KMS-11 (cell line): ENCODE measurements around the gene KIF3B.
A peak's percentile ranks its signal among the peaks of the same experiment; 100 is the strongest.
"Not testable (repeated sequence)": the region's sequence is repeated elsewhere in the genome, so short reads cannot be mapped to it uniquely, and the experiment has no call there.

ENCODE experiments used
- H2AFZ ChIP-seq: fragments of 200-600 bp; sonication (generic); 2 replicates; pipeline ENCODE4 v1.6.1; 2016; ENCODE audit warnings: antibody characterized with exemption, mixed run types, low read depth
- H3K27ac ChIP-seq: fragments of 200-600 bp; sonication (generic); 2 replicates; pipeline ENCODE4 v1.6.1; 2016; ENCODE audit warnings: mild to moderate bottlenecking, mixed run types
- H3K27me3 ChIP-seq: fragments of 200-600 bp; sonication (generic); 2 replicates; pipeline ENCODE4 v1.6.1; 2017; ENCODE audit warnings: mild to moderate bottlenecking, low read depth, mixed run types, moderate library complexity; ENCODE audit not compliant: insufficient read depth
- H3K36me3 ChIP-seq: fragments of 200-600 bp; sonication (generic); 2 replicates; pipeline ENCODE4 v1.6.1; 2017; ENCODE audit warnings: mild to moderate bottlenecking, mixed run types; ENCODE audit not compliant: insufficient read depth
- H3K4me1 ChIP-seq: fragments of 200-600 bp; sonication (generic); 2 replicates; pipeline ENCODE4 v1.6.1; 2016; ENCODE audit warnings: mild to moderate bottlenecking, low read depth, mixed run types; ENCODE audit not compliant: poor library complexity, severe bottlenecking
- H3K4me2 ChIP-seq: fragments of 200-600 bp; sonication (generic); 2 replicates; pipeline ENCODE4 v1.7.0; 2016; ENCODE audit warnings: mild to moderate bottlenecking, mixed run types
- H3K4me3 ChIP-seq: fragments of 200-600 bp; sonication (generic); IDR thresholded peaks from 2 replicates; pipeline ENCODE4 v1.6.1; 2017; ENCODE audit warnings: low read depth, low read length, mixed read lengths; ENCODE audit not compliant: insufficient read depth
- H3K79me2 ChIP-seq: fragments of 200-600 bp; sonication (generic); 2 replicates; pipeline ENCODE4 v1.6.1; 2016; ENCODE audit warnings: low read depth, mixed run types; ENCODE audit not compliant: insufficient read depth
- H3K9ac ChIP-seq: fragments of 200-600 bp; sonication (generic); 2 replicates; pipeline ENCODE4 v1.6.1; 2016; ENCODE audit warnings: mild to moderate bottlenecking, mixed run types
- H4K20me1 ChIP-seq: fragments of 200-600 bp; sonication (generic); 2 replicates; pipeline ENCODE4 v1.6.1; 2016; ENCODE audit warnings: mild to moderate bottlenecking, mixed run types; ENCODE audit not compliant: insufficient read depth
- CTCF ChIP-seq: fragments of 200-600 bp; sonication (generic); conservative IDR thresholded peaks from 2 replicates; pipeline ENCODE4 v1.6.1; 2017; ENCODE audit warnings: low read depth, mild to moderate bottlenecking, antibody characterized with exemption, low read length, moderate library complexity, mixed read lengths

The KIF3B gene

GRCh38 chr20:32368323-32368722 lies 90.9 kb downstream of the KIF3B start:
- peaks cover 67% of the 10 kb centered on the region for H3K4me1 ChIP-seq
- H3K27me3 ChIP-seq, result no peaks in the 10 kb centered on the region
- H3K27ac ChIP-seq, result no peak overlapping the region
- no peaks in the 10 kb centered on the region for H3K36me3 ChIP-seq
- H4K20me1 ChIP-seq, result peaks cover 29% of the 10 kb centered on the region; the same call in 1 of the 2 replicates
- peaks cover 92% of the 10 kb centered on the region for H3K79me2 ChIP-seq
- no peak for TF ChIP-seq CTCF
- no peak overlapping the region; the same call in 1 of the 2 replicates for H3K4me2 ChIP-seq
- no peak overlapping the region for H2AFZ ChIP-seq
- no peak overlapping the region for H3K9ac ChIP-seq
- no peak overlapping the region for H3K4me3 ChIP-seq

- Histone ChIP-seq H4K20me1 (peaks cover 25% of the 10 kb centered on the region; the same call in 1 of the 2 replicates), H3K9ac (peak overlapping the region; percentile 18; the same call in 1 of the 2 replicates), H3K27ac (peak overlapping the region; percentile 41; the same call in 1 of the 2 replicates), H3K27me3 (no peaks in the 10 kb centered on the region), H3K4me3 (no peak overlapping the region), H3K36me3 (0 out of 2 replicates have a peak, but pooled peaks cover under 1% of the 10 kb centered on the region), H3K4me2 (peak overlapping the region; percentile 78), H2AFZ (no peak overlapping the region), H3K4me1 (peaks cover 62% of the 10 kb centered on the region), H3K79me2 (peaks cover 86% of the 10 kb centered on the region)
- no peak for TF ChIP-seq CTCF
These were observed 91.5 kb downstream of the KIF3B start for GRCh38 chr20:32368925-32369324.

GRCh38 chr20:32370897-32371296 lies 93.4 kb downstream of the KIF3B start:
- Histone ChIP-seq H3K79me2 (peaks cover 66% of the 10 kb centered on the region), H3K36me3 (0 out of 2 replicates have a peak, but pooled peaks cover 10% of the 10 kb centered on the region)

GRCh38 chr20:32378461-32378860 lies 101.0 kb downstream of the KIF3B start:
- H3K9ac ChIP-seq, result no peak overlapping the region
- H3K79me2 ChIP-seq, result peaks cover 19% of the 10 kb centered on the region; the same call in 1 of the 2 replicates
- TF ChIP-seq CTCF, result no peak
- no peaks in the 10 kb centered on the region for H4K20me1 ChIP-seq
- H3K4me1 ChIP-seq, result no peaks in the 10 kb centered on the region
- H3K4me2 ChIP-seq, result no peak overlapping the region
- no peak overlapping the region for H3K27ac ChIP-seq
- H3K36me3 ChIP-seq, result peaks cover 10% of the 10 kb centered on the region; the same call in 1 of the 2 replicates
- no peaks in the 10 kb centered on the region for H3K27me3 ChIP-seq
- H2AFZ ChIP-seq, result no peak overlapping the region
- no peak overlapping the region for H3K4me3 ChIP-seq

More at GRCh38 chr20:32370897-32371296, 93.4 kb downstream of the KIF3B start:
- peaks cover 45% of the 10 kb centered on the region for H3K4me1 ChIP-seq
- no peaks in the 10 kb centered on the region for H3K27me3 ChIP-seq
- no peak overlapping the region for H3K4me3 ChIP-seq
- H2AFZ ChIP-seq, result no peak overlapping the region
- no peak overlapping the region for H3K9ac ChIP-seq
- H4K20me1 ChIP-seq, result peaks cover 9% of the 10 kb centered on the region; the same call in 1 of the 2 replicates
- no peak for TF ChIP-seq CTCF
- no peak overlapping the region for H3K4me2 ChIP-seq
- H3K27ac ChIP-seq, result no peak overlapping the region

- H2AFZ ChIP-seq, H3K27ac ChIP-seq, H3K4me3 ChIP-seq, H3K36me3 ChIP-seq, H4K20me1 ChIP-seq, H3K27me3 ChIP-seq, H3K4me1 ChIP-seq, H3K4me2 ChIP-seq, H3K9ac ChIP-seq: not testable (repeated sequence)
- H3K79me2 ChIP-seq, result peaks cover 27% of the 10 kb centered on the region; the same call in 1 of the 2 replicates
These were observed 102.6 kb downstream of the KIF3B start for GRCh38 chr20:32380037-32380436.
